H1 (cell line): Measurements from ENCODE around the gene SMTNL2. TPM values are rescaled to one million over a fixed set of nuclear protein-coding genes. Genes with fewer than 3 reads are reported as not detected.

ENCODE experiments used
- E2F6 ChIP-seq: IDR thresholded peaks from 2 replicates; pipeline ENCODE4 v1.6.1; 2012; ENCODE audit warnings: inconsistent platforms
- HDAC6 ChIP-seq: IDR thresholded peaks from one replicate; pipeline ENCODE4 v1.7.1; 2012; ENCODE audit warnings: low read depth, mild to moderate bottlenecking, inconsistent platforms, low read length, moderate library complexity
- RFX5 ChIP-seq: IDR thresholded peaks from 2 replicates; pipeline ENCODE4 v1.6.1; 2011; ENCODE audit warnings: low read depth, low read length, improper control_type of control experiment, borderline replicate concordance
- RNF2 ChIP-seq: fragments of 200-900, 300-1000 bp; sonication (generic); IDR thresholded peaks from 2 replicates; pipeline ENCODE4 v1.7.1; 2016; ENCODE audit warnings: borderline replicate concordance, low read depth, mild to moderate bottlenecking, antibody characterized with exemption, low read length; ENCODE audit not compliant: poor library complexity, severe bottlenecking; ENCODE audit errors: missing control alignments
- RXRA ChIP-seq: IDR thresholded peaks from 2 replicates; pipeline ENCODE4 v1.6.1; 2011; ENCODE audit warnings: low read depth, mild to moderate bottlenecking, low read length, moderate library complexity; ENCODE audit not compliant: insufficient read depth
- SAP30 ChIP-seq: fragments of 300-600 bp; sonication (generic); IDR thresholded peaks from 2 replicates; pipeline ENCODE4 v1.7.1; 2012; ENCODE audit warnings: low read length, moderate library complexity, mild to moderate bottlenecking, inconsistent platforms; ENCODE audit not compliant: insufficient read depth, insufficient replicate concordance
- TCF12 ChIP-seq: IDR thresholded peaks from 2 replicates; pipeline ENCODE4 v1.6.1; 2011; ENCODE audit warnings: low read depth, mild to moderate bottlenecking, low read length
- TEAD4 ChIP-seq: IDR thresholded peaks from 2 replicates; pipeline ENCODE4 v1.6.1; 2012; ENCODE audit warnings: low read depth, low read length, inconsistent platforms, mixed read lengths
- polyA plus RNA-seq, 7 experiments: library from polyadenylated mRNA; depleted of rRNA in 3 of 7; stranded (reverse) in 5 of 7; unstranded in 2 of 7; fragments of >200 nt in 5 of 7; fragments of 200-250 nt in 2 of 7; gene quantifications; 1 replicate in 5 of 7; 2 replicates in 1 of 7; 4 replicates in 1 of 7; pipeline versions ENCODE4 v1.2.1 to v1.2.3, GENCODE V29; 2011 to 2013; ENCODE audit warnings: missing spikeins in 2 of 7, mixed read lengths in 2 of 7
- total RNA-seq: library from RNA; stranded (reverse); fragmentation: NEBNext Ultra II Directional; extraction: Animal tissue kit (Norgen Biotek cat#: 25700); gene quantifications from 2 replicates; pipeline ENCODE4 v1.2.1, GENCODE V29; 2021

The SMTNL2 gene
- total and polyA plus RNA-seq, 2 of the 8 experiments (the other 6 are each of a cell fraction or from before 2014, with no cell fraction given): 3.6 to 4.5 TPM

GRCh38 chr17:4631431-4631830 is 47.1 kb downstream of the SMTNL2 start (continued):
- TF ChIP-seq E2F6 (no peak), SAP30 (no peak), TEAD4 (no peak), HDAC6 (no peak), TCF12 (no peak), RNF2 (no peak), RXRA (no peak), RFX5 (no peak)
